ENCODE data around the gene PYGM. TPM values are rescaled to one million over a fixed set of nuclear protein-coding genes. Genes with fewer than 3 reads are reported as not detected.
A peak's percentile ranks its signal among the peaks of the same experiment; 100 is the strongest.

The PYGM gene
- total and polyA plus RNA-seq, 2 of the 8 experiments (the other 6 are each of a cell fraction or from before 2014, with no cell fraction given): 9.6 to 10.0 TPM

DNA sequence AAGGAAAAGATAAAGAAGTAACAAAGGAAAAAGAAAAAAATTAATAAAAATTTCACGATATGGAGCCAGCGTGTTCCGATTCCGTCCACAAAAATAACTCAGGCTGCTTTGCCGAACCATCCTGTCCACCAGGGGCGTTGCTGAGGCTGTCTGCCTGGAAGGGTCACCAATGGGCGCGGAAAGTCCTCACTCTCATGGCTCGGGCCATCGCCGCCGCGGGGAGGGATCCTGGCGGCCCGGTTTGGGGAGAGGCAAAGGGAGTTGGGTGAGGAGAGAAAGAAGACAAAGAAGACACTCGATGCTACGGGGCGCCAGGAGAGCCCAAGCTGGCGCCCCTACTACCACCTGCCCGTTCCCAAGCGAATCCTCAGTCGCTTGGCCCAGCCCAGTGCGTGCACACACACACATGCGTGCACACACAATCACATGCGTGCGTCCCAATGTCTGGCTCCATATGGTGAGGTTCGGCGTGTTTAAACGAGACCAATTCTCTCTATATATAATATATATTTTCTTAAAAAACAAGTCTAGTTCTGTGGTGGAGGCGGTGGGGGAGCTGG is 5.6 kb upstream of the PYGM start:
- Histone ChIP-seq H3K4ac (replicated peaks; ENCODE audit: insufficient read length, low read depth, low read length) (no peak overlapping the region), H3K79me1 (ENCODE audit: low read depth, low read length) (peaks cover 3% of the 10 kb centered on the region), H2BK20ac (ENCODE audit: low read length) (no peak overlapping the region), H2BK5ac (ENCODE audit: low read depth, low read length) (peak overlapping the region; percentile 77; the same call in 1 of the 2 replicates), H2BK15ac (ENCODE audit: low read length) (no peak overlapping the region), H4K91ac (replicated peaks; ENCODE audit: insufficient read length, low read length) (no peak overlapping the region), H3K4me3 (ENCODE audit: extremely low read depth in 1 of 4, insufficient read depth in 2 of 4, low read depth in 3 of 4, low read length in 4 of 4) (no peak overlapping the region), H3K36me3 (ENCODE audit: control insufficient read depth in 2 of 4, insufficient read depth in 4 of 4, low read length in 3 of 4) (peaks cover 43 to 69% (median 57%) of the 10 kb centered on the region in 4 experiments), H4K5ac (ENCODE audit: insufficient read length, low read depth, low read length) (no peak overlapping the region), H3K27ac (ENCODE audit: low read depth, low read length) (no peak overlapping the region), H3K4me2 (ENCODE audit: insufficient read depth in 1 of 2, low read depth in 2 of 2, low read length in 2 of 2) (peak overlapping the region in 1 of 2 experiments; percentile 70; a peak in 1 of 4 replicates), H3K23me2 (ENCODE audit: low read depth, low read length) (no peaks in the 10 kb centered on the region), H3K4me1 (replicated peaks in 1 of 4; ENCODE audit: control insufficient read depth in 3 of 4, insufficient read depth in 4 of 4, low read length in 3 of 4) (peaks cover 26 to 58% (median 50%) of the 10 kb centered on the region in 4 experiments), H2AFZ (ENCODE audit: low read length) (no peak overlapping the region), H4K8ac (ENCODE audit: extremely low read depth, insufficient read depth, low read length) (no peak overlapping the region; the same call in 1 of the 2 replicates), H3K79me2 (ENCODE audit: control insufficient read depth in 1 of 2, insufficient read depth in 2 of 2, low read length in 2 of 2) (peaks cover 0 to 17% of the 10 kb centered on the region in 2 experiments; a peak in 1 of 4 replicates), H2AK5ac (ENCODE audit: low read depth, low read length) (no peak overlapping the region), H2BK12ac (ENCODE audit: low read depth, low read length) (no peak overlapping the region), H2BK120ac (replicated peaks; ENCODE audit: low read depth, low read length) (no peak overlapping the region), H3K18ac (ENCODE audit: extremely low read depth, low read length) (no peak overlapping the region), H3K9me3 (ENCODE audit: insufficient read depth in 2 of 2, low read depth in 1 of 2, low read length in 1 of 2) (no peaks in the 10 kb centered on the region), H3K14ac (ENCODE audit: insufficient read length) (no peak overlapping the region), H3K23ac (ENCODE audit: insufficient read length) (no peak overlapping the region), H3K56ac (replicated peaks; ENCODE audit: insufficient read length, low read depth, low read length) (no peak overlapping the region), H3K9ac (replicated peaks in 1 of 4; ENCODE audit: extremely low read depth in 1 of 4, low read depth in 3 of 4, low read length in 3 of 4) (no peak overlapping the region), H3K27me3 (replicated peaks in 1 of 4; ENCODE audit: control insufficient read depth in 3 of 4, extremely low read depth in 1 of 4, insufficient read depth in 3 of 4, low read length in 3 of 4) (no peaks in the 10 kb centered on the region; a peak in 1 of 7 replicates), H4K20me1 (replicated peaks in 1 of 2; ENCODE audit: control insufficient read depth in 1 of 2, insufficient read depth in 2 of 2, low read length in 2 of 2) (peaks cover 21 to 28% of the 10 kb centered on the region in 2 experiments)
- WGBS, 2 experiments (ENCODE audit: extremely low coverage in 1 of 2, insufficient coverage in 1 of 2, insufficient read length in 1 of 2, insufficient replicate concordance in 2 of 2, low coverage in 1 of 2, low lambda C conversion rate in 2 of 2, missing lambda C conversion rate in 1 of 2): 85% methylated on average over 30 of the region's 30 CpGs; no CpG with 5 or more reads in 1 of the 2 experiments
- FAIRE-seq (no peak), DNase-seq (ENCODE audit: low read depth in 1 of 2, low spot score in 2 of 2) (no peak)
- CTCF ChIA-PET (ENCODE audit: partially characterized antibody): interaction anchor here (0.6 to 23.6 kb wide), 6 partner anchors 9 to 130 kb away, joined by 3 to 376 read pairs (median 6); partner anchors contain the start of gene RASGRP2
- POLR2A ChIA-PET (ENCODE audit: partially characterized antibody): interaction anchor here (0.9 to 42.9 kb wide), 3 partner anchors 0 to 40 kb away, joined by 4 to 1087 read pairs (median 1087); partner anchors contain the start of genes PYGM, RASGRP2 and SF1
- TF ChIP-seq POLR2AphosphoS5 (IDR thresholded peaks at IDR 0.05; ENCODE audit: low read depth, low read length): peak; percentile 67
- no peak for TF ChIP-seq BCL11A (IDR thresholded peaks at IDR 0.05; ENCODE audit: low read depth in 2 of 2, low read length in 2 of 2)
- TF ChIP-seq JUND (IDR thresholded peaks at IDR 0.05; ENCODE audit: low read length): no peak
- TF ChIP-seq E2F6 (IDR thresholded peaks at IDR 0.05): no peak
- TF ChIP-seq MAFK (IDR thresholded peaks at IDR 0.05; ENCODE audit: low read depth, low read length): no peak
- TF ChIP-seq CREB1 (IDR thresholded peaks at IDR 0.05): no peak
- no peak for TF ChIP-seq RNF2 (IDR thresholded peaks at IDR 0.05; ENCODE audit: borderline replicate concordance, low read depth, low read length, missing control alignments, poor library complexity, severe bottlenecking)
- TF ChIP-seq CTCF (IDR thresholded peaks at IDR 0.05; ENCODE audit: control extremely low read depth in 1 of 3, insufficient read depth in 1 of 3, low read depth in 1 of 3, low read length in 3 of 3): peak in 2 of 3 experiments; percentile 45 to 62; a peak in 3 of 4 replicates
- TF ChIP-seq PHF8 (conservative IDR thresholded peaks at IDR 0.05; ENCODE audit: low read depth, low read length): no peak
